ENCODE measurements around the gene PLK5.

DNA sequence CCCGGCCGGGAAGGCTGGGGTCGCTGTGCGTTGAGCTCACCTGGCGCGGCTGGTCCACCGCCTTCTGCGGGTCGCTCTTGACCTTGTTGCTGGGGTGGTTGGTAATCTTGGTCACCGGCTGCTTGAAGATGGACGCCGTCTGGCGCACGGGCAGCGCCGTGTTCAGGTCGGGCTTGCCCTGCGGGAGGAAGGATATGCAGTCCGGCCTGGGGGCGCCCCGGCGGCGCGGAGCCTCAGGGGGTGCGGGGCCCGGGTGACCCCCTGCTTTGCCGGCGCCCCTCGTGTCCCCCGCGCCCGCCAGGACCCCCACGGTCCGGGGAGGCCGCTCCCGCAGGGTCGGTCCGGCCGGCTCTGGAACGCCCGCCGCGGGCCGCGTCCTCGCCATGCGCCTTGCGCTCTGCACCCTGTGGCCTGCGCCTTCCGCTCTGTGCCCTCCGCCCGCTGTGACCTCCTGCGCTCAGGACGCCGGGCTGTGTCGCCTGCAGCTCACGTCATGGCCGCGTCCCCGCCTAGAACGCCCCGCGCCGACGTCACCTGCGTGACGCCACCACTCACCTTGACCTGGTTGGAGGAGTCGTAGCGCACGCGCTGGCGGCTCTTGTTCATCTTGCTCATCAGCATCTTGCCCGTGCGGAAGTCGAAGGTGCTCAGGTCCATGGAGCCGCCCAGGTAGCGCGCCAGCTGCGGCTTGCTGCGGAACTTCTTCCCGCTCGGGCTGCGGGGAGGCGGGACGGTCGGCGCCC, 60.8 kb downstream of the PLK5 start:
- no peak for TF ChIP-seq CTCF (IDR thresholded peaks at IDR 0.05)
- TF ChIP-seq POLR2A (IDR thresholded peaks at IDR 0.05), result no peak
